Measurements from ENCODE around the gene SLC7A6. TPM values are rescaled to one million over a fixed set of nuclear protein-coding genes. Genes with fewer than 3 reads are reported as not detected.

The SLC7A6 gene
- total RNA-seq, 1 donor from 2014 or later: 47.3 TPM

- no peaks in the 10 kb centered on the region for H3K27me3 Mint-ChIP-seq
- H3K9me3 Mint-ChIP-seq: no peaks in the 10 kb centered on the region
- no peak overlapping the region for H3K27ac Mint-ChIP-seq
- no peak for TF ChIP-seq CTCF (conservative IDR thresholded peaks at IDR 0.05)
- H3K4me3 Mint-ChIP-seq: no peak overlapping the region
- no peak for DNase-seq (ENCODE audit: extremely low spot score, unreplicated experiment)
- H3K4me1 Mint-ChIP-seq (ENCODE audit: unreplicated experiment): no peaks in the 10 kb centered on the region
- H3K36me3 Mint-ChIP-seq: peaks cover 26% of the 10 kb centered on the region
Measured at GRCh38 chr16:68343137-68343536, 78.8 kb downstream of the SLC7A6 start.

GRCh38 chr16:68344252-68344651 lies 79.9 kb downstream of the SLC7A6 start:
- Mint-ChIP-seq H3K9me3 (no peaks in the 10 kb centered on the region), H3K4me3 (no peak overlapping the region), H3K4me1 (ENCODE audit: unreplicated experiment) (no peaks in the 10 kb centered on the region), H3K27me3 (no peaks in the 10 kb centered on the region), H3K36me3 (peaks cover 30% of the 10 kb centered on the region), H3K27ac (no peak overlapping the region)
- no peak for TF ChIP-seq CTCF (conservative IDR thresholded peaks at IDR 0.05)
- no peak for DNase-seq (ENCODE audit: extremely low spot score, unreplicated experiment)

GRCh38 chr16:68345351-68345810 lies 81.1 kb downstream of the SLC7A6 start:
- Mint-ChIP-seq H3K27ac (no peak overlapping the region), H3K4me3 (no peak overlapping the region), H3K9me3 (no peaks in the 10 kb centered on the region), H3K27me3 (no peaks in the 10 kb centered on the region), H3K4me1 (ENCODE audit: unreplicated experiment) (no peaks in the 10 kb centered on the region), H3K36me3 (peaks cover 30% of the 10 kb centered on the region)
- no peak for DNase-seq (ENCODE audit: extremely low spot score, unreplicated experiment)
- TF ChIP-seq CTCF (conservative IDR thresholded peaks at IDR 0.05): no peak

GRCh38 chr16:68345958-68346635 lies 81.8 kb downstream of the SLC7A6 start:
- Mint-ChIP-seq H3K27ac (no peak overlapping the region), H3K27me3 (no peaks in the 10 kb centered on the region), H3K9me3 (no peaks in the 10 kb centered on the region), H3K36me3 (peaks cover 24% of the 10 kb centered on the region), H3K4me3 (no peak overlapping the region), H3K4me1 (ENCODE audit: unreplicated experiment) (no peaks in the 10 kb centered on the region)
- TF ChIP-seq CTCF (conservative IDR thresholded peaks at IDR 0.05): no peak
- no peak for DNase-seq (ENCODE audit: extremely low spot score, unreplicated experiment)

- H3K9me3 Mint-ChIP-seq: no peaks in the 10 kb centered on the region
- H3K4me1 Mint-ChIP-seq (ENCODE audit: unreplicated experiment): peaks cover 5% of the 10 kb centered on the region
- H3K4me3 Mint-ChIP-seq: no peak overlapping the region
- H3K27ac Mint-ChIP-seq: no peak overlapping the region
- no peak for TF ChIP-seq CTCF (conservative IDR thresholded peaks at IDR 0.05)
- DNase-seq (ENCODE audit: extremely low spot score, unreplicated experiment): no peak
- no peaks in the 10 kb centered on the region for H3K27me3 Mint-ChIP-seq
- peaks cover 24% of the 10 kb centered on the region for H3K36me3 Mint-ChIP-seq
Measured at GRCh38 chr16:68346892-68347480, 82.7 kb downstream of the SLC7A6 start.

Measured in type B pancreatic cell (in vitro differentiated cells).